Keratinocyte (primary cell): ENCODE measurements around the gene MOV10L1.

Experiments used
- EZH2 ChIP-seq: IDR thresholded peaks from one replicate; pipeline ENCODE4 v1.6.1; 2012; ENCODE audit warnings: inconsistent platforms, mild to moderate bottlenecking, low read length, moderate library complexity
- TF ChIP-seq, protein P1 (sequence below), 3 experiments: IDR thresholded peaks in 1 of 3; conservative IDR thresholded peaks in 1 of 3; optimal IDR thresholded peaks in 1 of 3; 2 replicates in 2 of 3; 3 replicates in 1 of 3; pipeline versions ENCODE3 to v1.5.1; 2011; ENCODE audit warnings: low read length in 3 of 3, mild to moderate bottlenecking in 3 of 3, moderate library complexity in 2 of 3, control low read depth in 1 of 3, inconsistent platforms in 1 of 3; ENCODE audit not compliant: insufficient read depth in 2 of 3; ENCODE audit errors: extremely low read depth in 1 of 3

DNA sequence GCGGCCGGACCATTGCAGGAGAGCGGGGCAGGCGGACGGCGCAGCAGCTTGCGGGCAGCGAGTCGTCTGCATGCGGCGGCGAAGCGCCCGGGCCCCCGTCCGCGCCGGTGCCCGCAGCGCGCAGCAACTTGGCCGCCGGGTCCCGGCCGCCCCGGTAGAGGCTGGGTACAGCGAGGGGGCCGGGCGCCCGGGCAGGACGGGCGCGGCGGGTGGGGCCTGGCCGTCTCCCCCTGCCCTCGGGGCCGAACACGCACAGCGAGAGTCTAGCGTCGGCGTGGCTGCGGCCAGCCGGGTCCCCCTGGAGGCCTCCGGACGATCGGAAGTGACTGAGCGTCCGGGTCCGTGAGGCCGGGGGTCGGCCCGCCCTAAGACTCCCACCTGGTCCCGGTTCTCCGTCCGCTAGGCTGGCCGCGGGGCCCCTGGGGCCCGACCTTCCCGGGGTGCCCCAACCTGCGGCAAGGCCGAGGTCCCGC, 95.1 kb downstream of the MOV10L1 start:
- TF ChIP-seq, protein P1, sequence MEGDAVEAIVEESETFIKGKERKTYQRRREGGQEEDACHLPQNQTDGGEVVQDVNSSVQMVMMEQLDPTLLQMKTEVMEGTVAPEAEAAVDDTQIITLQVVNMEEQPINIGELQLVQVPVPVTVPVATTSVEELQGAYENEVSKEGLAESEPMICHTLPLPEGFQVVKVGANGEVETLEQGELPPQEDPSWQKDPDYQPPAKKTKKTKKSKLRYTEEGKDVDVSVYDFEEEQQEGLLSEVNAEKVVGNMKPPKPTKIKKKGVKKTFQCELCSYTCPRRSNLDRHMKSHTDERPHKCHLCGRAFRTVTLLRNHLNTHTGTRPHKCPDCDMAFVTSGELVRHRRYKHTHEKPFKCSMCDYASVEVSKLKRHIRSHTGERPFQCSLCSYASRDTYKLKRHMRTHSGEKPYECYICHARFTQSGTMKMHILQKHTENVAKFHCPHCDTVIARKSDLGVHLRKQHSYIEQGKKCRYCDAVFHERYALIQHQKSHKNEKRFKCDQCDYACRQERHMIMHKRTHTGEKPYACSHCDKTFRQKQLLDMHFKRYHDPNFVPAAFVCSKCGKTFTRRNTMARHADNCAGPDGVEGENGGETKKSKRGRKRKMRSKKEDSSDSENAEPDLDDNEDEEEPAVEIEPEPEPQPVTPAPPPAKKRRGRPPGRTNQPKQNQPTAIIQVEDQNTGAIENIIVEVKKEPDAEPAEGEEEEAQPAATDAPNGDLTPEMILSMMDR (optimal IDR thresholded peaks at IDR 0.05 in 1 of 3, IDR thresholded peaks at IDR 0.05 in 1 of 3, conservative IDR thresholded peaks at IDR 0.05 in 1 of 3; ENCODE audit: extremely low read depth in 1 of 3, insufficient read depth in 2 of 3, low read length in 3 of 3) = no peak
- no peak for TF ChIP-seq EZH2
